HG03432 (cell line): Measurements from ENCODE around the gene MPP2.
"Not testable (repeated sequence)": the region's sequence is repeated elsewhere in the genome, so short reads cannot be mapped to it uniquely, and the experiment has no call there.

Source experiments
- ATAC-seq: cut with Tn5 transposase; IDR thresholded peaks from one replicate; pipeline ENCODE4 v1.9.1; 2021; ENCODE audit warnings: mild to moderate bottlenecking, moderate library complexity; ENCODE audit not compliant: unreplicated experiment

The MPP2 gene

GRCh38 chr17:43905400-43905984 lies 1.8 kb downstream of the MPP2 start:
- ATAC-seq = no peak

DNA sequence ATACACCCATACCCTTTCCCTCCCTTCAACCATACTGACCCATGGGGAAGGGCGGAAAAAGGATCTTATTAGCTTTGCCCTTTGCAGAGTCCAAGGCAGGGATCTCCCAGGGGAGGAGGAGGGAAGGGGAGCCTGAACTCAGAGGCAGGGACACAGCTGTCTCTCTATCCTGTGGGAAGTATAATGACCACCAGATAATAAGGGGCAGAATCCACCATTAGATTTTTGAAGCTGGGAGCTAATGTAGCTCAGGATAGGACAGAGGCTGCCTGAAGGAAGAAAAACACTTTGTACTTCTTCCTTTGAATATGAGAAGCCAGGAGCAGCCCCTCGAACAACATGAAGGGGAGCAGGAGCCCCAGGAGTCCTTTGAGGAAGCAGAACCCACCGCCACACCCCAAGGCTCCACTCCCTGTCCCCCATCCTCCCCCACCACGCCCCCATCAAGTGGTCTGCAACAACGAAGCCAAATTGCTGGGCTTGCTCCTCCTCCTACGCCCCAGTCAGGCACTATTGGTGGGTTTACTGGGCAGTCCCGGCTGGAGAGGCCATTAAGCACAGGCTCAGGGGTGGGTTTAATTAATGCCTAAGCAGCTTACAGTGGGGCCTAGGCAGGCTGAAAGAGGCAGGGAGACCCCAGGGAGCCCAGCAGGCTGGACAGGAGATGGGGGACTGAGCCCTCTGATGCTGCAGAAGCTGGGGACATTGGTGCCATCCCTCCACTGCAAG lies 5.3 kb downstream of the MPP2 start:
- ATAC-seq = no peak

DNA sequence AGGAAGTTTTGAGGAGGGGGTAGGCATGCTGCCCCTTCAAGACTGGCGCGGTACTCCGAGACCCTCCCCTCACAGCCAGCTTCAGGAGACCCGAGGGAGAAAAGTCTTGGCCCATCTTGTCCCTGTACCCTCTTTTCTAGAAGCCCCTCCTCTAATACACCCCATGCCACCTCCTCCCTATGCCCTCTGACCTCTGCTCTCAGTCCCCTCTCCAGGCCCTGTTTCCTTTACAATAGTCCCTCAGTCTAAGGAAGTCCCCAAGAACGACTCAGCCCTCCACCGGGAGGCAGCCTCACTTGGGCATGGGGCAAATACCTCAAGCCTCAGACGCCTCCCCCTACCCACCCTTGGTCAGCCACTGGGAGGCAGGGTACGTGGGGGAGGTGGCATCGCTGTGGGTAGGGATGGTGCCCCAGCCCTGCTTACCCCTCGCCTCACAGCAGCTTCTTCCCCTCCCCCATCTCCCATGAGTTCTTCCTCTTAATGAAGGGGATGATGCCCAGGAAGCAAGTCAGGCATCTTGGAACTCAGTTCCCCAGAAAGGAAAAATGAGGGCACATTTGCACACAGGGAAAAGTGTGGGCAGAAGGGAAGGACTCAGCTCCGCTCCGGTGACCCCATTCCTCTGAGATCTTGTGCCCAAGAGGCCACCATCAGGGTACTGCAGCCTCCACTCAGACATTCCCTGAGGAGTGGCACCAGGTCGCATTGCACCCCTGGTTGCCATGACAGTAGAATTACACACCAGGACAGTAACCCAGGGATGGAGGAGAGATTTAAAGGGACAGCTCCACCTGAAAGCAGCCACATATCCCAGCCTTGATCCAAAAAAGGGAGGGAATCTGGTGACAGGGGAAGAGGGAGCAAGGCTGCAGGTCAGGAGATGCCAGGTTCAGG lies 6.2 kb downstream of the MPP2 start:
- no peak for ATAC-seq

GRCh38 chr17:43900183-43900857 lies 7.0 kb downstream of the MPP2 start:
- peak; percentile 53 for ATAC-seq

GRCh38 chr17:43898446-43898845 lies 8.9 kb downstream of the MPP2 start:
- no peak for ATAC-seq

GRCh38 chr17:43897831-43898230 lies 9.5 kb downstream of the MPP2 start:
- no peak for ATAC-seq

- not testable (repeated sequence) for ATAC-seq
Measured at GRCh38 chr17:43894494-43894893, 12.8 kb downstream of the MPP2 start.

- ATAC-seq = no peak
Measured at GRCh38 chr17:43892647-43892952, 14.7 kb downstream of the MPP2 start.

GRCh38 chr17:43891851-43892646 lies 15.3 kb downstream of the MPP2 start:
- no peak for ATAC-seq

DNA sequence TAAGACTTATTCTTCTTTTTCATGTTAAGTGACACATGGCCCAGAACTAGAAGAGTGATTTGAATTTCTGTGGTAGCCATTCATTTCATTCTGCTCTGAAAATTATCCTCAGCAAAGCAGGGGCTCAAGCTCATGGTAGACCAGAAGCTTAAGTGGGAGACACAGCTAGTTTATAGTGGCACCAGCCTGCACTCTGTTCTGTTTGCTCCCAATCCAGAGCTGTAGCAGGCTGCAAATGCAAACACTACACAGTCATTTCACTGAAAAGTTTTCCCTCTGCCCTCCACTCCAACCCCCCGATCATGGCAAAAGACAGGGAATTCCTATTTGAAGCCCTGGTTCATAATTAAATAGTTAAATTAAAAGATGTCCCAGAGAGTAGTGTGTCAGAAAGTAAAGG lies 17.1 kb downstream of the MPP2 start:
- no peak for ATAC-seq

DNA sequence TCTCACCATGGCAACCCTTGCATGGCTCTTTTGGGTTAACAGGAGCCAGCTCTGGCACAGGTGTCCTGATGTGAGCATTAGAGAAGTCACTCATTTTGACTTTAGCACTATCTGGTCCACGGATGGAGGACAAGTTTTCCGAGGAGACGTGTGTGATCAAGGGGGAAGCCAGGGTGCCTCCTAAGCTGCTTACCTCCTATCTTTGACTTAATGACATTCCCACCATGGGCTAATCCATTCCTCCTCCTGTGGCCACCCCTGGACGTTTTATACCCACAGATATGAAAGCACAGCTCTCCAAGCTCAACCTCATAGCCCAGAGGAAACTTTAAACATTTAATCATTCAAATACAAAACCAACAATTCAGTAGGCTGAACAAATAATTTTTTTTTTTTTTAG lies 18.8 kb downstream of the MPP2 start:
- ATAC-seq = no peak

DNA sequence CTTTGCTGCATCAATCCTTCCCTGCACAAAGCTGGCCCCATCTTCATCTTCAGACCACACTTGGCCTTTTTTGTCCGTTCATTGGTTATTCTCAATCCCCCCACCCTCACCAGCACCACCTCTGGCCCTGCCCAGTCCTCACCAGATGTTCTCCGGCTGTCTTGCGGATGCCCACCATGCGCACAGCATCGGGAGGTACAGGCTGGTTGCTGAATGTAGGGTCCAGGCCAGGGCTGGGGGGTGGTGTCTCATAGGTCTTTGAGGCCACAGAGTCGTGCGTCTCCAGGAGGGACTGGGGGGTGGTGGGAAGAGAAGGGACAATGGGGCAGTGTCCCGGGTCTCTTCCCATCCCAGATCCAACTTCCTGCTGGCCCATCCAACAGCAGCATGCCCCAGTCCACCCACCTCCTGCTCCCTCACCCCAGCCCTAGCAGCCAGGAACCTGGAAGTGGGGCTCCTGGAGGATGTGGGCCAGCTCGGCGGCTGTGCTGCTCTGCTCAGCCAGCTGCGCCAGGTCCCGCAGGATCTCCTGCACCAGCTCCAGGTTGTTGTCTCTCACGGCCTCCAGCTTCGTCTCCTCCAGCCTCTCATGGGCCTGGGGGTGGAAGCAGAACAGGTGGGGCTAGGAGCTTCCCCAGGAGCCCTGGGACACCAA lies 24.4 kb downstream of the MPP2 start:
- ATAC-seq = no peak

DNA sequence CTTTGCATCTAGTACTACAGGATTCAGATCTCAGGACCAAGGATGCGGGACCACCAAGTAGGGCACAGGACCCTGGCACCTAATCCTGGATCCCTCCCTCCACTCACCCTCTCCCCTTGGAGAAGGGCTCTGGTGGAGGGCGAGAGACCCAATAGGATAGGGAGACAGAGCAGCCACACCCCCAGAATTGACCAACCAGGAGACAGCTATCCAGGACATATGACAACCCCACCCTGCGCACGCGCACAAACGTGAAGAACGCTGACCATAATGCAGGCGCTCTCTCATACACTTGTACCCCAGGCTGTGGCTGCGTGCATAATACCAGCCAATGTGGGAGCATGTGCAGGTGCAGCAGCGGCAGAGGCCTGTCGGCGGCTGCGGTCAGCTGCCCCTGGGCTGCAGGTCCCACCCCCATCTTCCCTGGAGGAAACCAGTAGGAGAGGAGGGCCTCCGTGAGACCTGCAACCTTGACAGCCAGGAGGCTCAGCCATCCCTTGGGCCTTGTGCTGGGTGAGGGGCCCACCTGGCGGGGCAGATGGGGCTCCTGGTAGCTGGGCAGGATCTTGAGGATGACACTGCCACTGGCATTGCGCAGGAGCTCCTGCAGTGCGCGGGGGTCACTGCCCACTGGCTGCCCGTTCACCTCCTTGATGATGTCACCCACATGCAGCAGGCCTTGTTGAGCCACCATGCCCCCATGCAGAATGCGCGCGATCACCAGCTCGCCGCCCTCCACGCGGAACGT lies 25.4 kb downstream of the MPP2 start:
- ATAC-seq = no peak

DNA sequence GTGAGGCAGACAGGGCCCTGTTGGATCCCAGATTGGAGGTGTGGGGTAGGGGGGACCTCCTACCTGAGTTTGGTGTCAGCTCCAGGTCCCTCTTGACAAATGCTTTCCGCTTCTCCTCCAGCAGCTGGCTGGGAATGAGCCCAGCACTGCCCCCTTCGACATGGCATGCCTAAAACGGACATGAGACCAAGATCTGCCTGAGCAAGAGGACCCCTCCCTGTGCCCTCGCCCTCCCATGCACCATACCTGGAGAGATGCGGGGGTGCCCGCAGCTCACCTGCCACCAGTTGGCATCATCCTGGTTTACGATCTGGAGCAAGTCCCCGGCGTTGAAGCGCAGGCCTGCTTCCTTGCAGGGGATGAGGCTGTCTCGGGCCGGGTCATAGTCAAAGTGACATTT lies 26.2 kb downstream of the MPP2 start:
- ATAC-seq = no peak

DNA sequence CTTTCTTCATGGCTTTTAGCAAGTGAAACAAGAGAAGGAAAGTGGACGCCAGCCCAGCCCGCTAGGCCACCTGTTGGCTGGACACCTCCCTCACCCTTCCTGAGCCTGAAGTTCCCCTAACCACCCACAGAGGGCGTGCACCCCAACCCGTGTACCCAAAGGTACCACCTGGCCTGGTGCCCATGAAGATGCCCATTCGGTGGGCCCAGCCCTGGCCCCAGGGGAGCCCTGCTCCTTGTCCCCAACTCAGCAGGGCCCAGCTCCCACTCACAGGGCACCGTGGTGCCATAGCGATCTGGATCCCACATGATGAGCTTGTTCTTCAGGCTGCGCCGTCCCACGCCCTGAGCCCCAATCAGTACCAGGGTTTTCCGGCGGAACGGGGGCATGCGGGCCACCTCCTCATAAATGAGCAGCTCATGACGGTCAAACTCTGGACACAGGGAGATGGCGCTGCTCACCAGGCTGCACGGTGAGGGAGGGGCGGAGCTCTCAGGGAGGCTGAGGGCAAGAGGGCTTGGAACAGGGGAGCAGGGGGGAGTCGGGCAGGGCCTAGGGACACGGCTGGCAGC lies 26.8 kb downstream of the MPP2 start:
- no peak for ATAC-seq

DNA sequence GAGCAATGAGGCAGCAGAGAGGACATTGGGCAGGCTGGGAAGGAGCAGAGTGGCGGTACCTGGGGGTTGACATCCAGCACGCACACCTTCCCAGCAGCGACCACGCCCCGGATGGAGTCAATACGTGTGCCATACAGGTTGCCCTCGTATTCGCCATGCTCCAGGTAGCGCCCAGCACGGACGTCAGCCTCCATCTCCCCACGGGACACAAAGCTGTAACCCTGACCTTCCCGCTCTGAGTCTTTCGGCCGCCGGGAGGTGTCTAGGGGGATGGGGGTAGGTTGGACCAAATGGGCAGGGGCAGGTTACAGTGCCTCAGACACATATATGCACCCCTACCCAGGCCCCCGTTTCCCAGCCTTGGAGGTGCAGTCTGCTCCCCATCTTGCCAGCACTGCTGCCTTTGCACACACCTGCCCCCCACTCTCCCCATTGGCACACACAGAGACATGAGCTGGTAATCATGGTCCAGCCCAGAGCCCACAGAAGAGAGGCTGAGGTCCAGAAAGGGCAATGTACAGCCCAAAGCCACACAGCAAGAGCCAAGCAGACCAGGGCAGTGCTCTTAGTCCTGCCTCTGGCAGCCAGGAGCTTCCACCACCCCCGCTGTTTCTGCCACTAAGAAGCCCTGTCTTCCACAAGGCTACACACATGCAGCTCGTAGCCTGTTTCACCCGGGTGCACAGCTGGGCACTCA lies 27.5 kb downstream of the MPP2 start:
- ATAC-seq = no peak

GRCh38 chr17:43878260-43879175 lies 28.8 kb downstream of the MPP2 start:
- ATAC-seq = no peak
